ENCODE data around the gene ZNF70. TPM values are rescaled to one million over a fixed set of nuclear protein-coding genes. Genes with fewer than 3 reads are reported as not detected.

The ZNF70 gene
- total and polyA plus RNA-seq, 2 of the 13 experiments (the other 11 are each of a cell fraction or from before 2014, with no cell fraction given) = 0.62 to 3.6 TPM

DNA sequence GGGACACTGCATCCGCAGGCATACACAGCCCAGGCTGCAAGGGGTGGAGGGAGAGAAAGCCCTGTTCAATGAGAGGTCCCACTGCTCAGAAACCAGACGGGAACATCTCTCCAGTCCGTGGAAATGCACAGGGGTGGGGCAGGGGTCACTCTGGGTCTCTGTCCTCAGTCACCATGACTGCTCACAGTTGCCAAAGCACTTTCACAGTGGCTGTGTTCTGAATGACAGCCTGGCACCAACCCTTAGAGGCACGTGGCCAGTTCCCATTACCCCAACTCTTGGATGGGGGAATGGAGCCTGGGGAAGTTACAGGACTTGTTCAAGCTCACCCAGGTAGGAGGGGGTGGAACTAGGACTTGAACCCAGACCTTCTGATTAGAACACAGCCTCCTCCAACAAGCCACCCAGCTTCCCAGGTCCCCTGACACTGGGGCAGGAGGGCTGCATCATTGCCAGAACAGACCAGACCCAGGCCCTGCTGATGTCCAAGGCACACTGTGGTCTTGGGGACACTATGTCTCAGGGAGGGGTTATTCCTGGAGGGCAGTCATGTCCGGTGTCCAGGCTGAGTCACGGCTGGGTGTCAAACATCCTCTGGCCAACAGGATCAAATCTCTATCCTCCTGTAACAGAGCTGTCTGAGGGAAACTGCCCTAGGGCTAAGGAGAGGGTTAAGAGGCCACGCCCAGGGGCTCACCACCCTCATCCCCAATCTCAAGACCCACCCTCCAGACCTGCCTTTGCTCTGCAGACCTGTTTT is 8.2 kb downstream of the ZNF70 start:
- in situ Hi-C loops (cut with HindIII; ENCODE audit: extremely low pct_ligation_motif_present, low pct_unique_long_range_greater_than_20kb) = no loop called here
- FAIRE-seq (no peak), ATAC-seq (no peak), DNase-seq (ENCODE audit: low spot score) (no peak)
- Histone ChIP-seq H3K4me1 (ENCODE audit: insufficient read depth, low read length) (no peaks in the 10 kb centered on the region), H3K36me3 (replicated peaks in 1 of 2; ENCODE audit: control insufficient read depth in 1 of 2, insufficient read depth in 2 of 2, low read length in 2 of 2) (peaks cover 11 to 28% of the 10 kb centered on the region in 2 experiments; a peak in 3 of 5 replicates), H3K4me3 (replicated peaks in 1 of 3; ENCODE audit: insufficient read depth in 1 of 3, low read depth in 2 of 3, low read length in 3 of 3) (no peak overlapping the region), H3K27me3 (ENCODE audit: control insufficient read depth in 1 of 2, insufficient read depth in 2 of 2, low read length in 2 of 2) (no peaks in the 10 kb centered on the region), H3K9ac (ENCODE audit: insufficient read depth, low read depth, low read length) (no peak overlapping the region), H3K9me3 (ENCODE audit: low read length) (no peaks in the 10 kb centered on the region), H3K27ac (ENCODE audit: extremely low read length, insufficient read depth, low read length) (no peak overlapping the region), H3K79me2 (ENCODE audit: insufficient read depth, low read length) (no peaks in the 10 kb centered on the region), H4K20me1 (ENCODE audit: insufficient read depth, low read length) (no peaks in the 10 kb centered on the region), H3K4me2 (ENCODE audit: low read depth, low read length) (no peak overlapping the region), H2AFZ (ENCODE audit: low read length) (no peak overlapping the region)
- TF ChIP-seq ZNF44 (CRISPR knock-in tag; IDR thresholded peaks at IDR 0.05) (no peak), SRSF4 (IDR thresholded peaks at IDR 0.05; ENCODE audit: low read depth, low read length, poor library complexity, severe bottlenecking) (no peak), MEIS2 (CRISPR knock-in tag; IDR thresholded peaks at IDR 0.05) (no peak), MBNL3 (CRISPR knock-in tag; conservative IDR thresholded peaks at IDR 0.05) (no peak), BORCS8-MEF2B (CRISPR knock-in tag; IDR thresholded peaks at IDR 0.05) (no peak), TEAD2 (CRISPR knock-in tag; IDR thresholded peaks at IDR 0.05) (no peak), ZNF333 (CRISPR knock-in tag; IDR thresholded peaks at IDR 0.05; ENCODE audit: borderline replicate concordance) (no peak), ZNF790 (CRISPR knock-in tag; IDR thresholded peaks at IDR 0.05; ENCODE audit: borderline replicate concordance) (no peak), ZNF552 (CRISPR knock-in tag; IDR thresholded peaks at IDR 0.05; ENCODE audit: borderline replicate concordance) (no peak), ATAD3A (CRISPR knock-in tag; IDR thresholded peaks at IDR 0.05) (no peak), PRMT3 (CRISPR knock-in tag; IDR thresholded peaks at IDR 0.05; ENCODE audit: borderline replicate concordance, low read depth) (no peak), JARID2 (CRISPR knock-in tag; IDR thresholded peaks at IDR 0.05; ENCODE audit: insufficient replicate concordance) (no peak), ZNF589 (CRISPR knock-in tag; conservative IDR thresholded peaks at IDR 0.05) (no peak), MAFF (IDR thresholded peaks at IDR 0.05; ENCODE audit: low read depth, low read length) (no peak), TBP (CRISPR knock-in tag; IDR thresholded peaks at IDR 0.05) (no peak), ZNF484 (CRISPR knock-in tag; IDR thresholded peaks at IDR 0.05; ENCODE audit: borderline replicate concordance, low read depth) (no peak), FOXK2 (IDR thresholded peaks at IDR 0.05) (no peak), ZNF205 (CRISPR knock-in tag; IDR thresholded peaks at IDR 0.05) (no peak)
- TF ChIP-seq, protein P1, sequence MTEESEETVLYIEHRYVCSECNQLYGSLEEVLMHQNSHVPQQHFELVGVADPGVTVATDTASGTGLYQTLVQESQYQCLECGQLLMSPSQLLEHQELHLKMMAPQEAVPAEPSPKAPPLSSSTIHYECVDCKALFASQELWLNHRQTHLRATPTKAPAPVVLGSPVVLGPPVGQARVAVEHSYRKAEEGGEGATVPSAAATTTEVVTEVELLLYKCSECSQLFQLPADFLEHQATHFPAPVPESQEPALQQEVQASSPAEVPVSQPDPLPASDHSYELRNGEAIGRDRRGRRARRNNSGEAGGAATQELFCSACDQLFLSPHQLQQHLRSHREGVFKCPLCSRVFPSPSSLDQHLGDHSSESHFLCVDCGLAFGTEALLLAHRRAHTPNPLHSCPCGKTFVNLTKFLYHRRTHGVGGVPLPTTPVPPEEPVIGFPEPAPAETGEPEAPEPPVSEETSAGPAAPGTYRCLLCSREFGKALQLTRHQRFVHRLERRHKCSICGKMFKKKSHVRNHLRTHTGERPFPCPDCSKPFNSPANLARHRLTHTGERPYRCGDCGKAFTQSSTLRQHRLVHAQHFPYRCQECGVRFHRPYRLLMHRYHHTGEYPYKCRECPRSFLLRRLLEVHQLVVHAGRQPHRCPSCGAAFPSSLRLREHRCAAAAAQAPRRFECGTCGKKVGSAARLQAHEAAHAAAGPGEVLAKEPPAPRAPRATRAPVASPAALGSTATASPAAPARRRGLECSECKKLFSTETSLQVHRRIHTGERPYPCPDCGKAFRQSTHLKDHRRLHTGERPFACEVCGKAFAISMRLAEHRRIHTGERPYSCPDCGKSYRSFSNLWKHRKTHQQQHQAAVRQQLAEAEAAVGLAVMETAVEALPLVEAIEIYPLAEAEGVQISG (CRISPR knock-in tag; IDR thresholded peaks at IDR 0.05) = no peak
- ChIA-PET POLR2A (no interaction called here), CTCF (ENCODE audit: low intra/inter-chr PET ratio, low total read pairs) (no interaction called here)
- intact Hi-C loops (cut with micrococcal nuclease; ENCODE audit: unreplicated experiment) = no loop called here
- WGBS (ENCODE audit: low lambda C conversion rate) = 91% methylated on average over 4 of the region's 7 CpGs
- BruUV-seq (replicated peaks) = no TSS peak
